Nephron progenitor cell (in vitro differentiated cells): ENCODE data around the gene PGGHG.

ENCODE experiments used
- DNase-seq: peaks from one replicate; pipeline ENCODE4 v3.0.0; 2021
- H3K27ac Mint-ChIP-seq: 2 replicates; pipeline ENCODE4 v1.8.0; 2021; ENCODE audit warnings: mild to moderate bottlenecking, moderate library complexity, mixed read lengths
- H3K27me3 Mint-ChIP-seq: 2 replicates; pipeline ENCODE4 v1.8.0; 2021; ENCODE audit warnings: mild to moderate bottlenecking, low read depth, mixed read lengths; ENCODE audit not compliant: poor library complexity
- H3K36me3 Mint-ChIP-seq: 2 replicates; pipeline ENCODE4 v1.8.0; 2021; ENCODE audit warnings: low read depth, mixed read lengths
- H3K4me1 Mint-ChIP-seq: 2 replicates; pipeline ENCODE4 v1.8.0; 2021; ENCODE audit warnings: mixed read lengths
- H3K4me3 Mint-ChIP-seq: 2 replicates; pipeline ENCODE4 v1.8.0; 2021; ENCODE audit warnings: mild to moderate bottlenecking, moderate library complexity, mixed read lengths
- H3K9me3 Mint-ChIP-seq: 2 replicates; pipeline ENCODE4 v1.8.0; 2021; ENCODE audit warnings: mild to moderate bottlenecking, moderate library complexity, mixed read lengths
- CTCF ChIP-seq: fragments of 200-600 bp; sonication (generic); IDR thresholded peaks from 2 replicates; pipeline ENCODE4 v1.5.0; 2021; ENCODE audit warnings: antibody characterized with exemption

Gene PGGHG

GRCh38 chr11:299951-300735 is 11.2 kb downstream of the PGGHG start:
- peak overlapping the region; percentile 3 for H3K4me3 Mint-ChIP-seq
- peaks cover 19% of the 10 kb centered on the region for H3K9me3 Mint-ChIP-seq
- H3K4me1 Mint-ChIP-seq: peaks cover 51% of the 10 kb centered on the region
- peak; percentile 52 for DNase-seq
- H3K36me3 Mint-ChIP-seq: peaks cover 4% of the 10 kb centered on the region
- no peaks in the 10 kb centered on the region for H3K27me3 Mint-ChIP-seq
- TF ChIP-seq CTCF: no peak
- H3K27ac Mint-ChIP-seq: no peak overlapping the region

GRCh38 chr11:303363-303762 is 14.4 kb downstream of the PGGHG start:
- no peak for DNase-seq
- Mint-ChIP-seq H3K4me1 (peaks cover 61% of the 10 kb centered on the region), H3K4me3 (no peak overlapping the region), H3K27ac (no peak overlapping the region), H3K27me3 (no peaks in the 10 kb centered on the region), H3K36me3 (peaks cover 4% of the 10 kb centered on the region), H3K9me3 (peaks cover 19% of the 10 kb centered on the region)
- no peak for TF ChIP-seq CTCF

- Mint-ChIP-seq H3K27ac (no peak overlapping the region), H3K27me3 (no peaks in the 10 kb centered on the region), H3K36me3 (peaks cover 4% of the 10 kb centered on the region), H3K9me3 (peaks cover 19% of the 10 kb centered on the region), H3K4me3 (no peak overlapping the region), H3K4me1 (peaks cover 68% of the 10 kb centered on the region)
- DNase-seq: no peak
- TF ChIP-seq CTCF: no peak
Observed at GRCh38 chr11:304061-304506, 15.2 kb downstream of the PGGHG start.

GRCh38 chr11:304915-305843 is 16.3 kb downstream of the PGGHG start:
- TF ChIP-seq CTCF: peak; percentile 40
- Mint-ChIP-seq H3K27me3 (no peaks in the 10 kb centered on the region), H3K36me3 (peaks cover 4% of the 10 kb centered on the region), H3K9me3 (peaks cover 19% of the 10 kb centered on the region), H3K27ac (no peak overlapping the region), H3K4me1 (peaks cover 72% of the 10 kb centered on the region), H3K4me3 (peak overlapping the region; percentile 4)
- peak; percentile 54 for DNase-seq

- no peak for DNase-seq
- Mint-ChIP-seq H3K27ac (peak overlapping the region; percentile 15), H3K4me3 (peak overlapping the region; percentile 4), H3K27me3 (no peaks in the 10 kb centered on the region), H3K4me1 (peaks cover 65% of the 10 kb centered on the region), H3K36me3 (peaks cover 4% of the 10 kb centered on the region), H3K9me3 (peaks cover 19% of the 10 kb centered on the region)
- TF ChIP-seq CTCF: no peak
Observed at GRCh38 chr11:305844-306211, 16.9 kb downstream of the PGGHG start.
